Cardiac muscle cell (in vitro differentiated cells and primary cell): ENCODE results near the gene CLDN4. TPM values are rescaled to one million over a fixed set of nuclear protein-coding genes. Genes with fewer than 3 reads are reported as not detected.
"Not testable (repeated sequence)": the region's sequence is repeated elsewhere in the genome, so short reads cannot be mapped to it uniquely, and the experiment has no call there.

Experiments used
- DNase-seq, 2 donors: peaks; one replicate each; pipeline versions ENCODE4 v3.0.0 to v3.0.0-alpha.2; 2010 to 2017; ENCODE audit warnings: low read depth in 1 of 2, low spot score in 1 of 2
- H3K27ac ChIP-seq: fragments of 200-600 bp; sonication (generic); 2 replicates; pipeline ENCODE4 v1.5.1; 2016
- H3K27me3 ChIP-seq: fragments of 200-600 bp; sonication (generic); 2 replicates; pipeline ENCODE4 v1.6.0; 2016; ENCODE audit warnings: control low read depth
- H3K36me3 ChIP-seq: fragments of 200-600 bp; sonication (generic); 2 replicates; pipeline ENCODE4 v1.5.1; 2016; ENCODE audit warnings: control low read depth
- H3K4me1 ChIP-seq: fragments of 200-600 bp; sonication (generic); 2 replicates; pipeline ENCODE4 v1.8.1; 2017; ENCODE audit warnings: low read depth, mild to moderate bottlenecking, mixed run types
- H3K4me3 ChIP-seq: fragments of 200-600 bp; sonication (generic); 2 replicates; pipeline ENCODE4 v1.5.1; 2016; ENCODE audit warnings: mild to moderate bottlenecking
- H3K9me3 ChIP-seq: fragments of 200-600 bp; sonication (generic); 2 replicates; pipeline ENCODE4 v1.5.1; 2017; ENCODE audit warnings: low read depth, mild to moderate bottlenecking, control low read depth
- polyA plus RNA-seq: library from polyadenylated mRNA; unstranded; fragments of >200 nt; fragmentation: Nextera tagmentation; extraction: Ambion mirVana; gene quantifications from 2 replicates; pipeline ENCODE4 v1.2.1, GENCODE V29; 2016
- total RNA-seq: library from RNA; depleted of rRNA; stranded (reverse); fragments of >200 nt; gene quantifications from 2 replicates; pipeline ENCODE4 v1.2.3, GENCODE V29; 2016
- TF ChIP-seq, protein P1 (sequence below): IDR thresholded peaks from 2 replicates; pipeline ENCODE4 v1.5.1; 2012; ENCODE audit warnings: low read depth, mild to moderate bottlenecking, low read length

The CLDN4 gene
- total and polyA plus RNA-seq, 2 experiments from 2014 or later: 0.48 to 1.9 TPM

- Histone ChIP-seq H3K4me1 (peaks cover 11% of the 10 kb centered on the region), H3K27ac (no peak overlapping the region), H3K36me3 (no peaks in the 10 kb centered on the region), H3K27me3 (no peaks in the 10 kb centered on the region), H3K9me3 (no peaks in the 10 kb centered on the region), H3K4me3 (no peak overlapping the region)
- TF ChIP-seq, protein P1, sequence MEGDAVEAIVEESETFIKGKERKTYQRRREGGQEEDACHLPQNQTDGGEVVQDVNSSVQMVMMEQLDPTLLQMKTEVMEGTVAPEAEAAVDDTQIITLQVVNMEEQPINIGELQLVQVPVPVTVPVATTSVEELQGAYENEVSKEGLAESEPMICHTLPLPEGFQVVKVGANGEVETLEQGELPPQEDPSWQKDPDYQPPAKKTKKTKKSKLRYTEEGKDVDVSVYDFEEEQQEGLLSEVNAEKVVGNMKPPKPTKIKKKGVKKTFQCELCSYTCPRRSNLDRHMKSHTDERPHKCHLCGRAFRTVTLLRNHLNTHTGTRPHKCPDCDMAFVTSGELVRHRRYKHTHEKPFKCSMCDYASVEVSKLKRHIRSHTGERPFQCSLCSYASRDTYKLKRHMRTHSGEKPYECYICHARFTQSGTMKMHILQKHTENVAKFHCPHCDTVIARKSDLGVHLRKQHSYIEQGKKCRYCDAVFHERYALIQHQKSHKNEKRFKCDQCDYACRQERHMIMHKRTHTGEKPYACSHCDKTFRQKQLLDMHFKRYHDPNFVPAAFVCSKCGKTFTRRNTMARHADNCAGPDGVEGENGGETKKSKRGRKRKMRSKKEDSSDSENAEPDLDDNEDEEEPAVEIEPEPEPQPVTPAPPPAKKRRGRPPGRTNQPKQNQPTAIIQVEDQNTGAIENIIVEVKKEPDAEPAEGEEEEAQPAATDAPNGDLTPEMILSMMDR: no peak
- DNase-seq: no peak
Observed at GRCh38 chr7:73831834-73832651, 1.2 kb downstream of the CLDN4 start.

DNA sequence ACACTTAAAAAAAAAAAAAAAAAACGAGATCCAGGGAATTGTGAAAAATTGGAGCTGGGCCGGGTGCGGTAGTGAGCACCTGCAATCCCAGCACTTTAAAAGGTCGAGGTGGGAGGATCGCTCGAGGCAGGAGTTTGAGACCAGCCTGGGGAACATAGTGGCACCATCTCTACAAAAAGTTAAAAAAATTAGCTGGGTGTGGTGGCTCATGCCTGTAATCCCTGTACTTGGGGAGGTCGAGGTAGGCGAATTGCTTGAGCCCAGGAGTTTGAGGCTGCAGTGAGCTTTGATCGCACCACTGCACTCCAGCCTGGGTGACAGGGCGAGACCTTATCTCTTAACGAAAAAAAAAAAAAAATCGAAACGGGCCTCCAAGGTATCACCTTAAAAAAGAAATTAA, 2.0 kb downstream of the CLDN4 start:
- peaks cover 5% of the 10 kb centered on the region for H3K4me1 ChIP-seq

DNA sequence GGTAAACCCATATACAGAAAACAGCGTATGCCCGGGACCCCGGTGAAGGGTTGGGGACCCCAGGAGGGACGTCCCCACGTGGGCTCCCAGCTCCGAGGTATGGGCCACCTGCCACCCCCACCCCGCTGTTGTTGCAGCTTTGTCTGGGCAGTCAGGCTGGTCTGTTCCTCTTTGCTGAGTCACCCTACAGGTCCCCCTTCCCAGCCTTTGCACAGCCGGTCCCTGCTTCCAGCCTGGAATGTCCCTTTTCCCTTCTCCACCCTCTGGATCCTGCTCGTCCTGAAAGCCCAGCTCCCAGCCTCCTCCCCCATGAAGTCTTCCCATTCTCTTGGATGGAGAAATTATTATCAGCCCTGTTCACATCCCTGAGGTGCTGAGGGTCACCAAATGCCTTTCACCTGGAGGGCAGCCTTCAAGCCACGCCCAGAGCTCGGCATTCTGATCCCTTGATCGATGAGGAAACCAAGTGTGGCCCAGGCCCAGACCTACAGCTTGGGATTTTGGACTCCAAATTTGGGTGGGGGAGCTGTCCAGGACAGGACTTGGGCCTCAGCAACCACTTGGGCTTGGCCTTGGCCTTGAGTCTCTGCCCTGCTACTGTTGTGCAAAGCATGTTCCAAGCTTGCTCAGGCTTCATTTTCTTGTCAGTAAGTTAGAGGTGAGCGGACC, 2.6 kb downstream of the CLDN4 start:
- peaks cover under 1% of the 10 kb centered on the region for H3K4me1 ChIP-seq
- no peaks in the 10 kb centered on the region for H3K27me3 ChIP-seq
- H3K4me3 ChIP-seq: no peak overlapping the region
- DNase-seq: no peak
- no peaks in the 10 kb centered on the region for H3K36me3 ChIP-seq
- H3K27ac ChIP-seq: no peak overlapping the region
- TF ChIP-seq, protein P1: no peak
- H3K9me3 ChIP-seq: no peaks in the 10 kb centered on the region

More for the DNA sequence above, 2.0 kb downstream of the CLDN4 start:
- TF ChIP-seq, protein P1: no peak
- DNase-seq: no peak
- no peaks in the 10 kb centered on the region for H3K36me3 ChIP-seq
- no peak overlapping the region for H3K4me3 ChIP-seq
- H3K27ac ChIP-seq: no peak overlapping the region
- H3K27me3 ChIP-seq: no peaks in the 10 kb centered on the region
- H3K9me3 ChIP-seq: no peaks in the 10 kb centered on the region

- H3K36me3 ChIP-seq: no peaks in the 10 kb centered on the region
- H3K4me3 ChIP-seq: no peak overlapping the region
- no peaks in the 10 kb centered on the region for H3K4me1 ChIP-seq
- H3K27ac ChIP-seq: no peak overlapping the region
- no peak for DNase-seq
- no peaks in the 10 kb centered on the region for H3K27me3 ChIP-seq
- TF ChIP-seq, protein P1: no peak
- no peaks in the 10 kb centered on the region for H3K9me3 ChIP-seq
Observed at GRCh38 chr7:73834626-73835191, 3.9 kb downstream of the CLDN4 start.

- H3K27ac ChIP-seq, H3K4me1 ChIP-seq, DNase-seq, H3K27me3 ChIP-seq, H3K9me3 ChIP-seq, H3K36me3 ChIP-seq, H3K4me3 ChIP-seq: not testable (repeated sequence)
Observed at GRCh38 chr7:73837167-73837566, 6.4 kb downstream of the CLDN4 start.

DNA sequence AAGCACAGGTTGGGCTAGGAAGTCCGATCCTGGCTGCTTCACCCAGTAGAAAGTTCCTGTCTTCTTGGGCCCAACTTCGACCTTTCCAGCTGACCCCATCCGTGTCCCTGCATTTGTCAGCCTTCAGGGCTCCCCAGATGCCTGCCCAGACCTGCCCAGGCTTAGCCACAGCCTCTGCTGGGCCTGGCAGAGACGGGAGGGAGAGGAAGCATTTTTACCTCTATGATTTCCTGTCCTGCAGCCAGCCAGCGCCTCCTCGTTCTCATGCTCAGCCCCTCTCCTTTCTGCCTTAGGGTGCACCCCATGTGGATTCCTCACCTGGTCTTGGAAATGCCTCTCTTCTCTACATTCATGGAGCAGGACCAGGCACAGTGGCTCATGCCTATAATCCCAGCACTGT, 7.8 kb downstream of the CLDN4 start:
- DNase-seq: no peak
- Histone ChIP-seq H3K36me3 (no peaks in the 10 kb centered on the region), H3K27ac (no peak overlapping the region), H3K4me1 (peaks cover 10% of the 10 kb centered on the region), H3K27me3 (no peaks in the 10 kb centered on the region), H3K4me3 (no peak overlapping the region), H3K9me3 (no peaks in the 10 kb centered on the region)
- TF ChIP-seq, protein P1: no peak
